Natural killer cell (primary cell): ENCODE results near the gene ATXN2. TPM values are rescaled to one million over a fixed set of nuclear protein-coding genes. Genes with fewer than 3 reads are reported as not detected.

ENCODE experiments used
- ATAC-seq, 3 donors: fragments of 150-1000 bp in 2 of 3; fragments of 200-7000 bp in 1 of 3; cut with Tn5 transposase; 1 replicate in 1 of 3; 2 replicates in 2 of 3; pipeline ENCODE4 v1.10.0; 2021; ENCODE audit warnings: mild to moderate bottlenecking in 2 of 3, moderate library complexity in 2 of 3
- DNase-seq, 2 donors: peaks; one replicate each; pipeline versions ENCODE4 v3.0.0 to v3.0.0-alpha.2; 2013 to 2021; ENCODE audit warnings: mixed read lengths in 1 of 2
- H3K27ac ChIP-seq: one replicate; pipeline ENCODE4 v1.5.1; 2013; ENCODE audit warnings: mild to moderate bottlenecking, low read length
- H3K27me3 ChIP-seq: one replicate; pipeline ENCODE4 v1.6.1; 2013; ENCODE audit warnings: low read length; ENCODE audit not compliant: control insufficient read depth, insufficient read depth
- H3K36me3 ChIP-seq: one replicate; pipeline ENCODE4 v1.6.1; 2013; ENCODE audit warnings: low read length; ENCODE audit not compliant: control insufficient read depth, insufficient read depth
- H3K4me1 ChIP-seq: one replicate; pipeline ENCODE4 v1.6.1; 2013; ENCODE audit warnings: low read length; ENCODE audit not compliant: control insufficient read depth, insufficient read depth
- H3K4me3 ChIP-seq: one replicate; pipeline ENCODE4 v1.5.1; 2013; ENCODE audit warnings: low read length
- H3K9me3 ChIP-seq: one replicate; pipeline ENCODE4 v1.6.1; 2013; ENCODE audit warnings: low read length; ENCODE audit not compliant: control insufficient read depth, insufficient read depth
- H3K27ac Mint-ChIP-seq, 2 donors: one replicate each; pipeline ENCODE4 v1.8.0; 2022; ENCODE audit warnings: mild to moderate bottlenecking in 2 of 2, mixed read lengths in 2 of 2, moderate library complexity in 1 of 2
- H3K27me3 Mint-ChIP-seq, 2 donors: one replicate each; pipeline ENCODE4 v1.8.0; 2022; ENCODE audit warnings: low read depth in 2 of 2, mixed read lengths in 2 of 2
- H3K36me3 Mint-ChIP-seq: one replicate; pipeline ENCODE4 v1.8.0; 2022; ENCODE audit warnings: mixed read lengths
- H3K4me1 Mint-ChIP-seq, 2 donors: one replicate each; pipeline ENCODE4 v1.8.0; 2022; ENCODE audit warnings: mixed read lengths in 2 of 2
- H3K4me3 Mint-ChIP-seq: one replicate; pipeline ENCODE4 v1.8.0; 2022; ENCODE audit warnings: mild to moderate bottlenecking, moderate library complexity, mixed read lengths
- H3K9me3 Mint-ChIP-seq, 2 donors: one replicate each; pipeline ENCODE4 v1.8.0; 2022; ENCODE audit warnings: mixed read lengths in 2 of 2
- WGBS: methylation state at CpG from one replicate; pipeline ENCODE4 v1.1.7; 2013; ENCODE audit warnings: missing lambda C conversion rate; ENCODE audit not compliant: insufficient coverage; 5-methylcytosine and 5-hydroxymethylcytosine counted together
- intact Hi-C: fragments of 100-400 bp; cut with micrococcal nuclease; formaldehyde crosslinking; loops from one replicate; pipeline ENCODE4 v1.14.2; 2022
- total RNA-seq, 4 donors: library from RNA; stranded (reverse); fragments of 120-200 nt in 1 of 4; gene quantifications; one replicate each; pipeline versions ENCODE4 v1.2.3 to v1.2.4, GENCODE V29; 2013 to 2022
- TF ChIP-seq, protein P1 (sequence below): fragments of 200-600 bp; IDR thresholded peaks from one replicate; pipeline ENCODE4 v1.8.0; 2022; ENCODE audit warnings: antibody characterized with exemption

Gene ATXN2
- total RNA-seq, 3 donors from 2014 or later (not counting 1 experiment from before 2014, with no cell fraction given), result 44.9 to 56.5 (median 51.5) TPM

DNA sequence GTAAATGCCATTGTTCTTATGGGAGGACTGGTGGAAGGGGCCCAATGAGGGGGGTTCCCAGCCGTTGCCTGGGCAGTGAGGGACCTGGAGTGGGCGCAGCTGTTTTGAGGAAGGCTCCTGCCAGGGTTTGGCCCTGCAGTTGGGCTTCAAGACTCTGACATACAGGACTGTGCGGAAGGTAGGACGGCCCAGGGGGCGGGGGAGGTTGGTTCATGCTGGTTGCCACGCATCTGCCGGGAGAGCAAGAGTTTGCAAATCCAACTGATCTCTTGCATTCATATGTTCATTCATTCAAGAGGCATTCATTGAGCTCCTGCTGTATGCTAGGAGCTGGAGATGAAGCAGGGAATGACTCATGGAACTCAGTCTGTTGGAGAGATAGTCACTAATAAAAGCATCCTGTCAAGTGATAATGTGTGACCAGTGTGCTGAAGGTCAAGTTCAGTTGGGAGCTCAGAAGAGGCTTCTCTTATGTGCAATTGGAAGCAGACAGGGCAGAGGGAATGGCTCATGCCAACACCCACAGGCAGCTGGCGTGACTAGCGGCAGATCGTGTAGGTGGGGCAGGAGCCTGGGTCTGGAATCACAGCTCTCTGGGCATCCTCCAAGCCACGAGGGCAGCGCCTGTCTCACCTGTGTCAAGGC, 185.6 kb downstream of the ATXN2 start:
- H3K27me3 Mint-ChIP-seq, result no peaks in the 10 kb centered on the region
- H3K36me3 ChIP-seq, result peaks cover 5% of the 10 kb centered on the region
- WGBS, result 83% methylated on average over 12 of the region's 12 CpGs
- no peaks in the 10 kb centered on the region for H3K9me3 Mint-ChIP-seq
- H3K4me3 Mint-ChIP-seq, result peak overlapping the region; percentile 90
- no peak overlapping the region for H3K4me3 ChIP-seq
- H3K4me1 ChIP-seq, result peaks cover 68% of the 10 kb centered on the region
- no peaks in the 10 kb centered on the region for H3K27me3 ChIP-seq
- peak overlapping the region; percentile 91 to 96 for H3K27ac Mint-ChIP-seq
- no peaks in the 10 kb centered on the region for H3K36me3 Mint-ChIP-seq
- no peak overlapping the region for H3K27ac ChIP-seq
- DNase-seq (no peak), ATAC-seq (no peak)
- intact Hi-C loops, result no loop called here
- H3K9me3 ChIP-seq, result no peaks in the 10 kb centered on the region
- H3K4me1 Mint-ChIP-seq, result peaks cover 49 to 70% of the 10 kb centered on the region in 2 donors
- TF ChIP-seq, protein P1, sequence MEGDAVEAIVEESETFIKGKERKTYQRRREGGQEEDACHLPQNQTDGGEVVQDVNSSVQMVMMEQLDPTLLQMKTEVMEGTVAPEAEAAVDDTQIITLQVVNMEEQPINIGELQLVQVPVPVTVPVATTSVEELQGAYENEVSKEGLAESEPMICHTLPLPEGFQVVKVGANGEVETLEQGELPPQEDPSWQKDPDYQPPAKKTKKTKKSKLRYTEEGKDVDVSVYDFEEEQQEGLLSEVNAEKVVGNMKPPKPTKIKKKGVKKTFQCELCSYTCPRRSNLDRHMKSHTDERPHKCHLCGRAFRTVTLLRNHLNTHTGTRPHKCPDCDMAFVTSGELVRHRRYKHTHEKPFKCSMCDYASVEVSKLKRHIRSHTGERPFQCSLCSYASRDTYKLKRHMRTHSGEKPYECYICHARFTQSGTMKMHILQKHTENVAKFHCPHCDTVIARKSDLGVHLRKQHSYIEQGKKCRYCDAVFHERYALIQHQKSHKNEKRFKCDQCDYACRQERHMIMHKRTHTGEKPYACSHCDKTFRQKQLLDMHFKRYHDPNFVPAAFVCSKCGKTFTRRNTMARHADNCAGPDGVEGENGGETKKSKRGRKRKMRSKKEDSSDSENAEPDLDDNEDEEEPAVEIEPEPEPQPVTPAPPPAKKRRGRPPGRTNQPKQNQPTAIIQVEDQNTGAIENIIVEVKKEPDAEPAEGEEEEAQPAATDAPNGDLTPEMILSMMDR, result no peak

DNA sequence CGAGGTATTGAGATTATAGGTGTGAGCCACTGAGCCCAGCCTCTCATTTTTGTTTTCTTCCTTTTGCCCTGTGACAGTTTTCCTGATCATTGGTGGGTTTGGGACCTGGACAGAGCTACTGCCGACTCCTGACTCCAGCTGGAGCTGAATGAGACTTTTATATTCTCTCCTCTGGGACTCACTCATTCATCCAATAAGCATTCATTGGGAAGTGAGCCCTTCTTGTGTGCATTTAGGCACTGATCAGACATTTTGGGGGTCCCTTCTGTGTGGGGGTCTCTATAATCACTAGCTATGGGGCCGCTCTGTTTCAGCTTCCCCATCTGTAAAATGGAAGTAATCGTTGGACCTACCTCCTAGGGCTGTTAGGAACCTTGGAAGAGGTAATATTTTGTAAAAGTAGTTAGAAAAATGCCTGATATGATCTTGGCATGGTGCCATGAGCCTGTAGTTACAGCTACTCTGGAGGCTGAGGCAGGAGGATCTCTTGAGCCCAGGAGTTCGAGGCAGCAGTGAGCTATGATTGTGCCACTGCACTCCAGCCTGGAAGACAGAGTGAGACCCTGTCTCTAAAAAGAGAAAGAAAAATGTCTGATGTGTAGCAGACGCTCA, 186.2 kb downstream of the ATXN2 start:
- Histone ChIP-seq H3K36me3 (peaks cover 5% of the 10 kb centered on the region), H3K9me3 (no peaks in the 10 kb centered on the region), H3K4me3 (no peak overlapping the region), H3K27ac (peak overlapping the region; percentile 68), H3K27me3 (no peaks in the 10 kb centered on the region), H3K4me1 (peaks cover 75% of the 10 kb centered on the region)
- intact Hi-C loops, result no loop called here
- peak overlapping the region; percentile 91 to 96 for H3K27ac Mint-ChIP-seq
- DNase-seq (peak in 1 of 2 donors; percentile 41), ATAC-seq (no peak)
- no peaks in the 10 kb centered on the region for H3K27me3 Mint-ChIP-seq
- 77% methylated on average over 6 of the region's 6 CpGs for WGBS
- peak overlapping the region; percentile 90 for H3K4me3 Mint-ChIP-seq
- H3K9me3 Mint-ChIP-seq, result no peaks in the 10 kb centered on the region
- H3K36me3 Mint-ChIP-seq, result no peaks in the 10 kb centered on the region
- TF ChIP-seq, protein P1, result no peak
- peaks cover 55 to 77% of the 10 kb centered on the region in 2 donors for H3K4me1 Mint-ChIP-seq

DNA sequence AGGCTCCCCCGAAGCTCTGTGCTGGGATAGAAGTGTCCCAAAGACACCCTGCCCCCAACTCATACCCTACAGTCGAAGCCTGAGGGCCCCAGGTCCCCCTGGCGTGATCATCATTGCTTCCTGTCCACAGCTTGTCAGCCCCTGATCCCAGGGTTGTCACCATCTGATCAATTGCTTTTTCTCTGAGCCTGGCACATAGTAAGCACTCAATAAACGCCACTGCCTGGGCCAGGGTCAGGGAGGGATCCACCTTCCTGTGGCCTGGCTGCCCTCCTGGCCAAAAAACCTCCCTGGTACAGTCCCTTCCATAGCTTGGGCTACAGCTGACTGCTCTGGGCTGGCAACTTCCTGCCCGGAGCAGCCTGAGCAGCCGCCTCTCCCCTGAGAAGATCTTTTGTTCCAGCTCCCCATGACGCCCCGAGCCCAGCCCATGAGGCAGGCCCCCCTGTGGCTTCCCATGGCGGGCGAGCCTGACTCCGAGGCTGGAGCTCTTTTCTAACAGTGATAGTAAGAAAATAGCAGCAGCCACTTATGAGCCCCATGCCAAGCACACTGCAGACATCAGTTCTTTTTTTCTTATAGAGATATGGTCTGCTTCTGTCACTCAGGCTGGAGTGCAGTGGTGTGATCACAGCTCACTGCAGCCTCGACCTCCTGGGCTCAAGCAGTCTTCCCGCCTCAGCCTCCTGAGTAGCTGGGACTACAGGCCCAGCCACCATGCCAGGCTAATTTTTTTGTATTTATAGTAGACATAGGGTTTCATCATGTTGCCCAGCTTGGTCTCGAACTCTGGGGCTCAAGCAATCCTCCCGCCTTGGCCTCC, 186.9 kb downstream of the ATXN2 start:
- 26% methylated on average over 14 of the region's 15 CpGs for WGBS

More for the DNA sequence above, 186.9 kb downstream of the ATXN2 start:
- Mint-ChIP-seq H3K27me3 (no peaks in the 10 kb centered on the region), H3K9me3 (no peaks in the 10 kb centered on the region), H3K27ac (peak overlapping the region; percentile 91 to 96), H3K4me3 (peak overlapping the region; percentile 90), H3K36me3 (no peaks in the 10 kb centered on the region), H3K4me1 (peaks cover 60 to 84% of the 10 kb centered on the region in 2 donors)
- DNase-seq (peak; percentile 21 to 44), ATAC-seq (peak; percentile 33 to 50 (median 45))
- peaks cover 2% of the 10 kb centered on the region for H3K36me3 ChIP-seq
- intact Hi-C loops, result no loop called here
- H3K4me3 ChIP-seq, result no peak overlapping the region
- no peaks in the 10 kb centered on the region for H3K9me3 ChIP-seq
- H3K4me1 ChIP-seq, result peaks cover 82% of the 10 kb centered on the region
- H3K27ac ChIP-seq, result peak overlapping the region; percentile 68
- TF ChIP-seq, protein P1, result no peak
- H3K27me3 ChIP-seq, result no peaks in the 10 kb centered on the region
